GM18951 (cell line): ENCODE results near the gene ELF4.

Experiments used
- POLR2A ChIP-seq: IDR thresholded peaks from 4 replicates; pipeline ENCODE4 v1.6.1; 2011; ENCODE audit warnings: mild to moderate bottlenecking; ENCODE audit not compliant: insufficient read length, insufficient read depth; ENCODE audit errors: extremely low read depth
- in situ Hi-C: fragments of 300-500 bp; cut with MboI; formaldehyde crosslinking; loops from one replicate; pipeline ENCODE4 v1.12.0; 2022; ENCODE audit warnings: low sequenced_read_pairs, mixed read lengths, inconsistent platforms; ENCODE audit not compliant: unreplicated experiment

The ELF4 gene

DNA sequence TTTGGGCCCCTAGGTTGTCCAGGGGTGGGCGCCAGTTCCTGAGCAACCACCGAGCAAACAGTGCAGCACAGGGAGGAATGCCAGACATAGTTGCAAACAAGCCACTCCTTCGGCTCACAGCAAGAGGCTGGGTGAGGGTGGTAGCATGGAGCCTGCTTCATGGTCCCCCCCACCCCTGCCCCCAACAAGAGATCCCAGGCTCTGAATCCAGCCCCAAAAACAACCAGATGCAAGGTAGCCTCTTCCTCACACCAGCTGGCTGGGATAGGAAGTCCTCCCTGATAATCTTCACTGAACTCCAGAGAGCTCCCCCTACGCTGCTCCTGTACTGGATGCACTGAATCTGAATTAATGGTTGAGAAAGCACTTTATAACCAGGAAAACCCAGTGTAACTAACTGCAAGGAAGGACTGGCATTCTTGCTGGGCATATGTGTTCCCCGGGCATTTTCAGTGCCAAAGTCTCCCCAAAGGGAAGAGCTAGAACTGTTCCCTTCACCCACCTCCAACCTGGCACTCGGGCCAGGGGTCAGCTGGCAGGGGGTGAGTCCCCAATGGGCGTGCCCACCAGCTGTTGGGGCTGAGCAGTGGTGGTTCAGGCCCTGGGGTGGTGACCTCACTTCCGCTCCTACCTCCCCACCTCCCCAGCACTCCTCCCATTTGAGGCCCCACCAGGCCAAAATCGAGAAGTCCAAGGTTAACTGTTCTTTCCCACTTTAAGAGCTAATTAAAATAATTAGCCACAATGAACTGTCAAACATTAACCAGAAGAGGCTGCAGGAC lies 1.5 kb downstream of the ELF4 start:
- no peak for TF ChIP-seq POLR2A
- in situ Hi-C loops, result no loop called here

DNA sequence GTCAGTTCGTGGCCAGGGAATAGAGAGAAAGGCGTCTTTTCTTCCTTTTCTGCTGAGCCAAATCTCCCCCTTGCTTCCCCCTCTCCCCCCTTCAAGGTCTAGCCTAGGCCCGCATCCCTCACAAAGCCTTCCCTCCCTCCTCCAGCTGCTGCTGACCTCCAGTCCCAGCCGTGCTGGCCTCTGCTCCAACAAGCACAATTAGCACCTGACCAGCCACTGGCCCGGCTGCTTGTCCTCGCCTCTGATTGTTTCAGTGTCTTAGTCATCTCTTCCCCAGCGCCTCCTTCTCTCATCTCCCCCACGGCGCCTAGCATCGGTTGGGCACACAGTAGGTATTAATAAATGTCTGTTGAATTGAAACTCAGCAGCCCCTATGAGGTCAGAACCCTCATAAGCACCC lies 4.2 kb downstream of the ELF4 start:
- in situ Hi-C loops, result no loop called here

DNA sequence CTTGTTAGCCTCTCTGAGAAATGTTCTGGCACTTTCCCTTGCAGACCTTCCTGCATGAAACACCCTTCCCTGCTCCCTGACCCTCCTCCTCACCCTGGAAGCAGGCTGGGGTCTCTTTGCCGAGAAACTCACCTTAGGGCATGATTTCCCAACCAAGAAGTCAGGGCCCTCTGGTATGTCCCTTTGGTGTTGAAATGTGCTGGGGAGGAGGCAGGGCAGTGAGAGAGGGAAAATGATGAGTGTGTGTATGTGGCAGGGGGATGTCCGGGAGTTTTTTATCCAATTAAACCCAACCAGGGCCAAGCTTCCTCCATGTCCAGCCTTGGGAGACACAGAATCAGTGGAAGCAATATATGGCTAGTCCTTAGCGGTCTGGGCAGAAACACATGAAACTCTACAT lies 5.1 kb downstream of the ELF4 start:
- no peak for TF ChIP-seq POLR2A
- in situ Hi-C loops, result no loop called here

More for the DNA sequence above, 4.2 kb downstream of the ELF4 start:
- TF ChIP-seq POLR2A, result no peak

DNA sequence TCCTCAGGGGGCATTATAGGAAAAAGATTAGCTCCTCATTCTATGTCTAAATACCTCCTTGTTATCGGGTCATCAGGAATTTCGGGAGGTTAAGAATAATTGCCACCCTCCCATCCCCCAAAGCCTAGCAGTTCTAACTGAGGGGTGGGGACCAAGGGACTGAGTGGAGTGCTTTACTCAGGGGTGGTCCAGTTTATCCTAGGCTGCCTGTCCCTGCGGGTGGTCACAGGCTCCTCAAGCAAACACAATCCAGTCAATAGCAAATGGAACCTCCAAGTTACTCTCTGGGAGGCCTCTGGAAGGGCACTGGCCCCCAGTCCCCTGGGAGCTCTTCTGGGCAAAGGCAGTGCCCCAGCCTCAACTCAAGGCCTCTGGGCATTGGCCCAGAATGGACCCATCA lies 6.7 kb downstream of the ELF4 start:
- no peak for TF ChIP-seq POLR2A
- in situ Hi-C loops, result no loop called here

DNA sequence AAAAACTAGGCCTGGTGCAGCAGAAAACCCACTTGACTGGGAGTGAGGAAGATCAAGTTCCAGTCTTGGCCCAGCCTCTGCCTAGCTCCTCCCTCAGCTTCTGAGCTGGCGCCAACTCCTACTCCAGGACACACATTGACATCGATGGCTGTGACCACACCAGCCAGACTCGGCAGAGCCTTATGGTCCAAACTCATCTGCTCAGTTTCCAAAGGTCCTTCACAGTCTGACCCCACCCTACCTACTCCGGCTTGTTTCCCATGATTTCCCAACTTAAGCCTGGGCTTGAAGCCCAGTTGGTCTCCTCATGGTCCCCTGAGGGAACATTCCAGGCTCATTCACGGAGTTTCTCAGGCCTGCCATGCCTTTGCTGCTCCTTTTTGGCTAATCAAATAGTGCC lies 10.1 kb downstream of the ELF4 start:
- in situ Hi-C loops, result no loop called here
- no peak for TF ChIP-seq POLR2A

DNA sequence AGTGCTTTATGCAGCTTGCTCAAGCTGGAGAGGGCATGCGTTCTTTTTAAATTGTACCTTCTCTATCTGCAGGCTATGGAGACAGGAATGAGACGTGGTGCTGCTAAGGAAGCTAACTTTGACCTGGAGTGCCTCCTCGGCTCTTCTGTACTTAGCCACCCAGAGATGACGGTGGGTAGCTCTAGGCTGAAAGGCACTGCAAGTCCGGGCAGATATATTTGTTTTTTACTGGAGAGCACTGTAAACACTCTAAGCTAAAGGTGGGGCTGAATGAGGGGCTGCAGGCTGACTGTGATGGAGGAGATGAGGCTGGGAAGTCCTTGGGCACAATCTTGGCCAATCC lies 12.1 kb downstream of the ELF4 start:
- TF ChIP-seq POLR2A, result no peak
- in situ Hi-C loops, result no loop called here

DNA sequence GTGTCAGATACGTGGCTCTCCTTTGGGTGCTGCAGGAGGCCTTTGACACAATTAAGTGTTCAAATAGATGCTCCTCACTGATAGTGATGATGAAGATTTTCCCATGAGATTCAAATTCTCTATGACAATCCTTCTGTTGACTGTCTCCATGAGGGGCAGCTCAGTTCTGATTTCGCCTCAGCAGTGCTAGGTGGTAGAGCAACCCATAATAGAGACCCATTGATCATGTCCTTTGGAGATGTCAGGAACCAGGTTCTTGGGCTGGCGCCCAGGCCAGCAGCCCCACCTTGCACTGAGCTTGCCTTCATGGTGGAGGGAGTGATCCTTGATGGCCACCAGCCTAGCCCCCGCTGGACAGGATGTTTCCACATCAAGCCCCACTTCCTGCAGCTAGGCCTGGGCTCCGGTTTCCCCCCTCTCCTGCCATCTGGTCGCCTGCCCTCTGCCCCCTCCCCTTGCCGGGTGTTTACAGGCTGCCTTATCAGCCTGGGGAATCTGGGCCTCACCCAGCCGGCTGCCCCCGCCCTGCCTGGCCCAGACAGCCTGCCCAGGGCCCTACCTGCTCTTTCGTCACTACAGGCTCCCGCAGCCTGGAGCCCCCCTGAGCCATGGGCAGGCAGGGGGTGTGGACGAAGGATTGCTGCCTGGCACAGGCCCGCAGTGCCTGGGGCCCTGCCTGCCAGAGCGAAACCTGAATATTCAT lies 12.6 kb downstream of the ELF4 start:
- TF ChIP-seq POLR2A, result no peak
- in situ Hi-C loops, result no loop called here

DNA sequence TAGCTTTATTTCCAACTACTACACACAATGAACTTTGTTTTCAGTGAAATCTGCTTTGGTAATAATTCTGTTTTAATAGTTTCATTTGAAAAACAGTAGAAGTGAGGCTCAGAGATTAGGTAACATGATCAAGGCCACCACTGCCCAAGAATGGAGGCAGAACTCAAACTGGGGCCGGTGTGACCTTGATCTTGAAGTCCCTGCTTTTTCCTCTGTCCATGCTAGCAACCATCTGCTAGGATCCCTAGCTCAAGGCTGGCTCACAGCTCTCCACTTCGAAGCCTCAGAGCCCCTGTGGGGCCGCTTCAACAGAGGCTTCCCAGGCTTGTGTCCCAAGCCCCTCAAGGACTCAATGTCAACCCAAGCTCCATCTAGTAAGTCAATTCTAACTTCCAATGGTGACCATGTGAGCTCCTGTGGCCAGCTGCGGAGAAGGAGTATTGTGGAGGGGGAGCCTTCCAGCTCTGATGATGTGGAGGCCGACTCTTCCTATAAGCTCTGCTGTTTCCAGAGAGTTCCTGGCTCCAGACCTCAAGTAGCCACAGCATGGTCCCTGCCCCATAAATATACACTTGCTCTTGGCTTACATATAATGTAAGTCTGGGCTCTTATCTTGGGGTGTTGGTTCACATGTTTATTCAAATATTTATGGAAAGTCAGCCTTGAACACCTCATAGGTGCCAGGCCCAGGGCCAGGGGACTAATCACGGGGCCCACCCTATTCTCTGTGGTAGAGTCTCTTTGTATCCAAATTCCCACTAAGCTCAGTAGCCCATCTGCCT lies 14.9 kb downstream of the ELF4 start:
- no peak for TF ChIP-seq POLR2A
- in situ Hi-C loops, result no loop called here

DNA sequence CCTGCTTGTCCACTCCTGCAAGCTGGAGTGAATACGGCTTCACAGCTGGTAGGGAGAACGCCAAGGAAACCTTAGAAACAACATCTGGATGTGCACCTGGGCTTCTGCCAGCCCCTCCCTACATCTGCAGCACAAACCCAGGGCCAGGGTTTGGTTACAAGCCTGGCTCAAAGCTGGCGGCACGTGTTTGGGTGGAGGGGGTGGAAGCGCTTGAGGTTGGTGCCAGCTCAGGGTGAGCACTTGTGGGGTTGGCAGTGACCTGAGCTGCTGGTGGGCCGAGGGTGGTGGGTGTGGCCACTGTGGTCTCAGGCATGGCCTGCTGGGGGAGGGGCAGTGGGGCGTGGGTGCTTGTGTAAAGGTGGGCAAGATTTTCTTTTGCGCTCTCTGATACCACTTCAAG lies 15.6 kb downstream of the ELF4 start:
- no peak for TF ChIP-seq POLR2A
- in situ Hi-C loops, result no loop called here

DNA sequence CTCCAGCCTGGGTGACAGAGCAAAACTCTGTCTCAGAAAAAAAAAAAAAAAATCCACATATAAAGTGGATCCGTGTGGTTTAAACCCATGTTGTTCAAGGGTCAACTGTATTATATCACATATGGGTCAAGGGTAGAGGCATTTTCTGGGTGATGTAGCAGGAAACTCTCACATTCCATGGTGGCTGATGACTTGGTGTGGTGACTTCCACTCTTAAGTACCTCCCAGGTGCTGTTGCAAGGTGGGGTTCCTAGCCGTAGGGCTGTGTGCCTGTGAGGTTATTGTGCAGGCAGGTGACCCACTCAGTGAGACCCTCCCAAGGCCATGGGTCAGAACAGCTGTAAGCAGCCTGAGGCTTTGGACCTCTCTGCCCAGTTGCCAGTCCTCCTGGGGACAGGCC lies 17.0 kb downstream of the ELF4 start:
- in situ Hi-C loops, result no loop called here
- TF ChIP-seq POLR2A, result no peak

DNA sequence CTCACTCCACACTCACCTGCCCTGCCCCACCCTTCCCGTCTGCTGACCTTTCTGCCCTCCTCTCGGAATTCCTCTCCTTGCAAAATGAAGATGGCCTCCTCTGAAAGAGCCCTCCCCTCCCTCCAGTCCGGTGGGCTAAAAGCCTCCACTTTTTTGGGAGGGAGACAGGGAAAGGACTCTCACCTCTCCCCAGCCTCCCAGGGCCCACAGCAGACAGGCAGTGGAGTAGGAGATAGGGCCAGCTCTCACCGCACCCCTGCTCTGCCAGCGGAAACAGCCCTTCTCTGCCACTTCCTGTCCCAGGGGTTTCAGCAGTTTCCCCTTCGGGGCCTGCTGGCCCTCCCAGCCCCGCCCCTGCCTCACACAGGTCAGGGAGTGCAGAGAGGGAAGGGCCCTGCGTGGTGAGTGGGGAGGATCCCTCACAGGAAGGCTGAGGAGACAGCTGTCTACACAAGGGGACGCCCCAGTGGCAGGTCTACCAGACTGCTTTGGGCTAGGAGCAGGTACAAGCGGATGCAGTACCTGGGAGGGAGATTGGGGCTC lies 18.2 kb downstream of the ELF4 start:
- in situ Hi-C loops, result no loop called here
- TF ChIP-seq POLR2A, result peak; percentile 42

DNA sequence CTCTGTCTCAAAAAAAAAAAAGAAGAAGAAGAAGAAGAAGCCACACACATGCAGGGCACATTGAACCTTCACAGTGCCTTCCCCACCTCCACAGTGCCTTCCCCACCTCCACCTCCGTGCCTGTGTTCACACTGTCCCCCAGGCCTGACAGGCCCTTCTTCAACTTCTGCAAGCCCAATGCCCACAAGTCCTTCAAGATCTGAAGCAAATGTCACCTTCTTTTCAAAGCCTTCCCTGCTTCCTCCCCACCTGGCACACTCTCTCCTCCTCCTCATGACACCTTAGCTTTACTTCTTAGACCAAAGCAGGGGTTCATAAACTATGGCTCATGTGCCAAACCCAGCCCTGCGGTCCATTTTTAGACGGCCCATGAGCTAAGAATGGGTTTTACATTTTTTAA lies 19.9 kb downstream of the ELF4 start:
- in situ Hi-C loops, result no loop called here
- no peak for TF ChIP-seq POLR2A
